HL-60 (cell line): ENCODE measurements around the gene TTLL11.

Experiments
- DNase-seq, 2 experiments: peaks; one replicate each; pipeline ENCODE4 v3.0.0-alpha.2; 2010 to 2020; ENCODE audit warnings: low read depth in 1 of 2, low spot score in 1 of 2
- H3K27ac ChIP-seq: fragments of 250-450 bp; sonication (Bioruptor Pico); replicated peaks from 2 replicates; pipeline ENCODE4 v1.5.1; 2020; ENCODE audit warnings: mild to moderate bottlenecking, moderate library complexity
- H3K27me3 ChIP-seq: fragments of 250-450 bp; sonication (Bioruptor Pico); 2 replicates; pipeline ENCODE4 v1.5.1; 2021; ENCODE audit warnings: mild to moderate bottlenecking, moderate library complexity; ENCODE audit not compliant: insufficient read depth, poor library complexity, severe bottlenecking
- H3K4me3 ChIP-seq: replicated peaks from 2 replicates; pipeline ENCODE4 v1.5.1; 2011; ENCODE audit warnings: mild to moderate bottlenecking, control low read depth, low read length; ENCODE audit not compliant: insufficient read depth
- GABPA ChIP-seq: IDR thresholded peaks from 2 replicates; pipeline ENCODE4 v1.6.1; 2012; ENCODE audit warnings: low read depth
- POLR2AphosphoS5 ChIP-seq: IDR thresholded peaks from 2 replicates; pipeline ENCODE4 v1.6.1; 2012; ENCODE audit warnings: low read depth
- SPI1 ChIP-seq: IDR thresholded peaks from 2 replicates; pipeline ENCODE4 v1.6.1; 2012; ENCODE audit warnings: low read depth, mild to moderate bottlenecking, borderline replicate concordance
- TF ChIP-seq, protein P1 (sequence below): IDR thresholded peaks from 2 replicates; pipeline ENCODE4 v1.6.1; 2012; ENCODE audit warnings: low read depth; ENCODE audit not compliant: insufficient replicate concordance
- TF ChIP-seq, protein P2 (sequence below): IDR thresholded peaks from one replicate; pipeline ENCODE4 v1.5.1; 2011; ENCODE audit warnings: low read length, control low read depth, inconsistent platforms; ENCODE audit not compliant: insufficient read depth

The TTLL11 gene

DNA sequence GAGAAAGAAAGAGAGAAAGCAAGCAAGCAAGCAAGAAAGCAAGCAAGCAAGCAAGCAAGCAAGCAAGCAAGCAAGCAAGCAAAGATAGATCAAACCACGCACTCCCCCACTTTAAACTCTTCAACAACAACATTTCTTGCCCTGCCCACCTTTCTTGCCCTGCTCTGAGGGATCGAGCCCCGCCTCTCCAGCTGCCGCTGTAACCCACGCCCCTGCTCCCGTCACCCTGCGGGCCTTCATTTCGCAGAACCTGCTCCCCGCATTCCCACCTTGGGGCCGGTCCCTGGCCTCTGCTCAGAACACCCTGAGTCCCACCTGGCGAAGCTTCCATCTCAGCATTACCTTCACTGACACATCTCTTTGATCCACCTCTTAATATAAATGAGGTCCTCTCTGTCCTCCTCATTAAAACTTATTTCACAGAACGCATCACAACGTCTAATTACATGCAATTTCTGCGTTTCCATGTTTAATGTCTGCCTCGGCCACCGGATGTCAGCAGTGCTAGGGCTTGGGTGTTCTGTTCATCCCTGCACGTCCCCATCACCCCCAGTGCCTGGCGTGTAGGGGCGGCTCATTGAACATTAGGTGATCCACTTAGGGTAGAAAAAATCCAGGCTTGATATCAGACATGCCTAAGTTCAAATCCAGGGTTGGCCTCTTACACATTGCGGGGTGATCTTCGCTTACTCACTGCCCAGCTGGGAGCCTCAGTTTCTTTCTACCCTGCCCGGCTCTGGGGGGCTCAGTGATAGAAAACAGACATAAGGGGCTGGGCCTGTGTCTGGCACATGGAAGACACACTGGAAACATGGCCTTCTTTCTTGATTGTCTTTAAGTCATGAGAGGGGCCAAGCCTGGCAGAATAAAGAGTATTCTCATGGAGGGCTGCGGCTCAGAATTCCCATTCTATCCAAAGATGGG is 254.1 kb downstream of the TTLL11 start:
- no peak overlapping the region for H3K4me3 ChIP-seq
- H3K27me3 ChIP-seq = no peaks in the 10 kb centered on the region
- DNase-seq = no peak
- no peak overlapping the region for H3K27ac ChIP-seq
- no peak for TF ChIP-seq GABPA
- TF ChIP-seq, protein P1, sequence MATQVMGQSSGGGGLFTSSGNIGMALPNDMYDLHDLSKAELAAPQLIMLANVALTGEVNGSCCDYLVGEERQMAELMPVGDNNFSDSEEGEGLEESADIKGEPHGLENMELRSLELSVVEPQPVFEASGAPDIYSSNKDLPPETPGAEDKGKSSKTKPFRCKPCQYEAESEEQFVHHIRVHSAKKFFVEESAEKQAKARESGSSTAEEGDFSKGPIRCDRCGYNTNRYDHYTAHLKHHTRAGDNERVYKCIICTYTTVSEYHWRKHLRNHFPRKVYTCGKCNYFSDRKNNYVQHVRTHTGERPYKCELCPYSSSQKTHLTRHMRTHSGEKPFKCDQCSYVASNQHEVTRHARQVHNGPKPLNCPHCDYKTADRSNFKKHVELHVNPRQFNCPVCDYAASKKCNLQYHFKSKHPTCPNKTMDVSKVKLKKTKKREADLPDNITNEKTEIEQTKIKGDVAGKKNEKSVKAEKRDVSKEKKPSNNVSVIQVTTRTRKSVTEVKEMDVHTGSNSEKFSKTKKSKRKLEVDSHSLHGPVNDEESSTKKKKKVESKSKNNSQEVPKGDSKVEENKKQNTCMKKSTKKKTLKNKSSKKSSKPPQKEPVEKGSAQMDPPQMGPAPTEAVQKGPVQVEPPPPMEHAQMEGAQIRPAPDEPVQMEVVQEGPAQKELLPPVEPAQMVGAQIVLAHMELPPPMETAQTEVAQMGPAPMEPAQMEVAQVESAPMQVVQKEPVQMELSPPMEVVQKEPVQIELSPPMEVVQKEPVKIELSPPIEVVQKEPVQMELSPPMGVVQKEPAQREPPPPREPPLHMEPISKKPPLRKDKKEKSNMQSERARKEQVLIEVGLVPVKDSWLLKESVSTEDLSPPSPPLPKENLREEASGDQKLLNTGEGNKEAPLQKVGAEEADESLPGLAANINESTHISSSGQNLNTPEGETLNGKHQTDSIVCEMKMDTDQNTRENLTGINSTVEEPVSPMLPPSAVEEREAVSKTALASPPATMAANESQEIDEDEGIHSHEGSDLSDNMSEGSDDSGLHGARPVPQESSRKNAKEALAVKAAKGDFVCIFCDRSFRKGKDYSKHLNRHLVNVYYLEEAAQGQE = no peak
- no peak for TF ChIP-seq POLR2AphosphoS5
- no peak for TF ChIP-seq SPI1
- TF ChIP-seq, protein P2, sequence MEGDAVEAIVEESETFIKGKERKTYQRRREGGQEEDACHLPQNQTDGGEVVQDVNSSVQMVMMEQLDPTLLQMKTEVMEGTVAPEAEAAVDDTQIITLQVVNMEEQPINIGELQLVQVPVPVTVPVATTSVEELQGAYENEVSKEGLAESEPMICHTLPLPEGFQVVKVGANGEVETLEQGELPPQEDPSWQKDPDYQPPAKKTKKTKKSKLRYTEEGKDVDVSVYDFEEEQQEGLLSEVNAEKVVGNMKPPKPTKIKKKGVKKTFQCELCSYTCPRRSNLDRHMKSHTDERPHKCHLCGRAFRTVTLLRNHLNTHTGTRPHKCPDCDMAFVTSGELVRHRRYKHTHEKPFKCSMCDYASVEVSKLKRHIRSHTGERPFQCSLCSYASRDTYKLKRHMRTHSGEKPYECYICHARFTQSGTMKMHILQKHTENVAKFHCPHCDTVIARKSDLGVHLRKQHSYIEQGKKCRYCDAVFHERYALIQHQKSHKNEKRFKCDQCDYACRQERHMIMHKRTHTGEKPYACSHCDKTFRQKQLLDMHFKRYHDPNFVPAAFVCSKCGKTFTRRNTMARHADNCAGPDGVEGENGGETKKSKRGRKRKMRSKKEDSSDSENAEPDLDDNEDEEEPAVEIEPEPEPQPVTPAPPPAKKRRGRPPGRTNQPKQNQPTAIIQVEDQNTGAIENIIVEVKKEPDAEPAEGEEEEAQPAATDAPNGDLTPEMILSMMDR = no peak

DNA sequence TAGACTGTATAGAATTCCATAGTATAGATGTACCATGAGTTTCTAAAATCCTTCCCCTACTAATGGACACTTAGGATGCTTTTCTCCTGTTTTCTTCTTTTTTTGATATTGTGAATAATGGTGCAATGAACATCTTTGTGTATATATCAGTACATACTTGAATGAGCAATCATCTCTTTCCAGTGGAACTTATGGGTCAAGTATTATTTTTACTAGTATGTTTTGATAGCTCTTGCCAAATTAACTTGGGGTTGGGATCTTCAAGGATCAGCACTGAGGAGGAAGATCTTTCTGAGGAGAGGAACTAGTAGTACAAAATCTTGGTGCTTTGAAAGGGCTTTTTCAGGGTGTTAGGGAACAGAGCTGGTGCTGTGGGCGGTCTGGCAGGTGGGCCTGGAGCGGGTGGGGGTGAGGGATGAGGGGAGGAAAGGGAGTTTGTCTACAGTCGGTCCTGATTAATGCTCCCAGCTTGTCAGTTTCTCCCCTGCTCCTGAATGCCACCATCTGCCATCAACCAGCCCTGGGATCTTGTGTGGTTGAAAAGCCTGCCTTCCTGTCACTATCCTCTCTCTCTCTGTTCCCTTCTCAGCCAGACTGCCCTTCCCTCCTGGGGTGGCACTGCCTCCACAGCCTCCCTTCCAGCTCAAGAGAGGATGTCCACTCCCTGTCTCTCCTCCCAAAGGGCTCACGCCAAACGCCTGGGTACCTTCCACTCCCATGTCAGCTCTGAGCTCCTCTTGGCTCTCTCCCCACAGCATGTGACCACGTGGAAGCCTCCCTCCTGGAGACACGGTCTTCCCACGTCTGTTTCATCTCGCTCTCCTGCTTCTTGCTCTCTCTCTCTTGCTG is 255.8 kb downstream of the TTLL11 start:
- H3K27me3 ChIP-seq = no peaks in the 10 kb centered on the region
- TF ChIP-seq POLR2AphosphoS5 (no peak), GABPA (no peak), SPI1 (no peak)
- H3K27ac ChIP-seq = no peak overlapping the region
- DNase-seq = no peak
- no peak overlapping the region for H3K4me3 ChIP-seq

DNA sequence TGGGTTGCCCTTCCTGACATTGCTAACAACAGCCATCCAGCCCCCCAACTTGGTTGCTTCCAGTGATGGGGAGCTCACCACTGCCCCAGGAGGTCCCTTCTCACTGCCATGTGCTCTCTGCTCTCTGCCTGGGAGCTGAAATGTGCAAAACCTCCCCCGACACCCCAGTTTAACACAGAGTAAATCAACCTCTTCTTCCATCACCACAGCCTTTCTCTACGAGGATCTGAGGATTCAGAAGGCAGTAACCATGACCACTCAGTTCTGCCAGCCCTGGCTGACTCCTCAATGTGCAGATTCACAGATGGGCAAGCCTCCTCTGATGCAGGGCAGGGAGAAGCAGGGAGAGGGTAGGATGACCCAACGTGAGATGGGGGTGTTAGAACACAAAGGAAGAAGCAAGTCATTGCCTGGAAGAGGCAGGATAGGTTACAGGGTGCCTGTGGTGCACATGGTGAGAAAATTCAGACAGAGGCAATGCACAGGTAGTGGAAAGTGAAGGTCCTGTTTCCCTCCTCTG is 256.7 kb downstream of the TTLL11 start:
- H3K27me3 ChIP-seq = no peaks in the 10 kb centered on the region

More for the DNA sequence above, 256.7 kb downstream of the TTLL11 start:
- H3K27ac ChIP-seq = no peak overlapping the region
- DNase-seq = no peak
- H3K4me3 ChIP-seq = no peak overlapping the region
- no peak for TF ChIP-seq SPI1
- TF ChIP-seq, protein P1 = no peak
- no peak for TF ChIP-seq GABPA
- TF ChIP-seq, protein P2 = no peak
- no peak for TF ChIP-seq POLR2AphosphoS5
